HepG2 (cell line): ENCODE results near the gene MAN2C1. TPM values are rescaled to one million over a fixed set of nuclear protein-coding genes. Genes with fewer than 3 reads are reported as not detected.

Source experiments
- AHR ChIP-seq: IDR thresholded peaks from 2 replicates; pipeline ENCODE4 v1.6.1; 2018; ENCODE audit warnings: missing genetic modification reagents, missing compliant biosample characterization
- BRF2 ChIP-seq: sonication (generic); formaldehyde crosslinking; IDR thresholded peaks from 2 replicates; pipeline ENCODE4 v1.8.1; 2022; ENCODE audit warnings: mild to moderate bottlenecking, missing genetic modification reagents
- FOXP1 ChIP-seq, 2 experiments: fragments of 450-650 bp in 1 of 2; IDR thresholded peaks; 2 replicates each; pipeline ENCODE4 v1.6.1; 2017 to 2018; ENCODE audit warnings: antibody characterized with exemption in 1 of 2
- GTF3A ChIP-seq: sonication (generic); formaldehyde crosslinking; conservative IDR thresholded peaks from 2 replicates; pipeline ENCODE4 v1.4.0; 2020; ENCODE audit warnings: mild to moderate bottlenecking, missing genetic modification reagents
- HOXA5 ChIP-seq: sonication (generic); formaldehyde crosslinking; IDR thresholded peaks from 2 replicates; pipeline ENCODE4 v1.4.0; 2020; ENCODE audit warnings: missing genetic modification reagents
- ISL2 ChIP-seq: sonication (generic); formaldehyde crosslinking; IDR thresholded peaks from 2 replicates; pipeline ENCODE4 v1.5.0; 2020; ENCODE audit warnings: missing genetic modification reagents
- KLF9 ChIP-seq: IDR thresholded peaks from 2 replicates; pipeline ENCODE4 v1.6.1; 2016; ENCODE audit warnings: low read depth
- MBD4 ChIP-seq: IDR thresholded peaks from 2 replicates; pipeline ENCODE4 v1.6.1; 2012; ENCODE audit warnings: low read length, inconsistent platforms, borderline replicate concordance
- NFYC ChIP-seq: IDR thresholded peaks from 2 replicates; pipeline ENCODE4 v1.6.1; 2016; ENCODE audit warnings: missing genetic modification reagents, missing compliant biosample characterization
- RBM39 ChIP-seq: fragments of 200-400 bp; formaldehyde crosslinking; IDR thresholded peaks from one replicate; pipeline ENCODE4 v1.6.1; 2018; ENCODE audit warnings: antibody characterized with exemption, mild to moderate bottlenecking, low read depth, low read length; ENCODE audit not compliant: poor library complexity, severe bottlenecking
- REST ChIP-seq, 2 experiments: IDR thresholded peaks; 2 replicates each; pipeline ENCODE4 v1.6.1; 2011 to 2012; ENCODE audit warnings: low read length in 2 of 2, borderline replicate concordance in 1 of 2, low read depth in 1 of 2, mild to moderate bottlenecking in 1 of 2, moderate library complexity in 1 of 2
- SKI ChIP-seq: fragments of 450-650 bp; IDR thresholded peaks from one replicate; pipeline ENCODE4 v1.6.1; 2018; ENCODE audit warnings: mild to moderate bottlenecking; ENCODE audit not compliant: partially characterized antibody
- THRA ChIP-seq: sonication (generic); formaldehyde crosslinking; IDR thresholded peaks from 2 replicates; pipeline ENCODE4 v1.4.0; 2020; ENCODE audit warnings: missing genetic modification reagents, borderline replicate concordance
- ZBTB7A ChIP-seq: sonication (generic); formaldehyde crosslinking; IDR thresholded peaks from 2 replicates; pipeline ENCODE4 v1.8.0; 2022; ENCODE audit warnings: mild to moderate bottlenecking, missing genetic modification reagents
- ZKSCAN8 ChIP-seq: IDR thresholded peaks from 2 replicates; pipeline ENCODE4 v1.6.1; 2016; ENCODE audit warnings: borderline replicate concordance, missing genetic modification reagents, missing compliant biosample characterization
- ZNF10 ChIP-seq: sonication (generic); formaldehyde crosslinking; IDR thresholded peaks from 2 replicates; pipeline ENCODE4 v1.4.0; 2020; ENCODE audit warnings: mild to moderate bottlenecking, low read depth, missing genetic modification reagents, borderline replicate concordance
- ZNF276 ChIP-seq: sonication (generic); formaldehyde crosslinking; IDR thresholded peaks from 2 replicates; pipeline ENCODE4 v1.4.0; 2020; ENCODE audit warnings: mild to moderate bottlenecking, low read depth, missing genetic modification reagents
- ZNF513 ChIP-seq: sonication (generic); formaldehyde crosslinking; conservative IDR thresholded peaks from 2 replicates; pipeline ENCODE4 v1.5.0; 2020; ENCODE audit warnings: missing genetic modification reagents
- ZNF674 ChIP-seq: sonication (generic); formaldehyde crosslinking; IDR thresholded peaks from 2 replicates; pipeline ENCODE4 v1.5.0; 2020; ENCODE audit warnings: low read depth, mild to moderate bottlenecking, missing genetic modification reagents
- polyA plus RNA-seq, 8 experiments: library from polyadenylated mRNA; depleted of rRNA in 3 of 8; stranded (reverse) in 7 of 8; unstranded in 1 of 8; fragments of >200 nt; fragmentation: Illumina TruSeq in 4 of 8; extraction: Trizol in 4 of 8; gene quantifications; 2 replicates each; pipeline versions ENCODE4 v1.2.1 to v1.2.3, GENCODE V29; 2011 to 2016; ENCODE audit warnings: low read depth in 4 of 8, missing spikeins in 1 of 8, mixed read lengths in 1 of 8; ENCODE audit not compliant: insufficient read depth in 1 of 8
- total RNA-seq, 5 experiments: library from RNA; depleted of rRNA; stranded (reverse); fragments of >200 nt; fragmentation: Illumina TruSeq; extraction: Trizol; gene quantifications; 2 replicates each; pipeline ENCODE4 v1.2.3, GENCODE V29; 2016; ENCODE audit warnings: low read depth in 1 of 5

The MAN2C1 gene
- total and polyA plus RNA-seq, 2 of the 13 experiments (the other 11 are each of a cell fraction or from before 2014, with no cell fraction given), result 62.6 to 71.0 TPM

GRCh38 chr15:75367913-75368688 lies at the start of gene MAN2C1 (continued):
- TF ChIP-seq ZKSCAN8 (peak; percentile 67), FOXP1 (IDR thresholded peaks at IDR 0.05) (no peak), FOXP1 (CRISPR knock-in tag; IDR thresholded peaks at IDR 0.05) (peak; percentile 34), THRA (CRISPR knock-in tag) (peak; percentile 60; the same call in 1 of the 2 replicates), HOXA5 (CRISPR knock-in tag) (peak; percentile 33), SKI (peak; percentile 74), RBM39 (peak; percentile 95), AHR (CRISPR knock-in tag) (no peak; the same call in none of the 2 replicates), GTF3A (peak; percentile 65; the same call in 1 of the 2 replicates), ISL2 (CRISPR knock-in tag) (peak; percentile 72), ZNF10 (CRISPR knock-in tag) (no peak), REST (IDR thresholded peaks at IDR 0.05; ENCODE audit: borderline replicate concordance in 1 of 2, low read depth in 1 of 2, low read length in 2 of 2) (peak in 1 of 2 experiments; percentile 20; a peak in 1 of 4 replicates), KLF9 (CRISPR knock-in tag) (no peak; the same call in 1 of the 2 replicates), NFYC (CRISPR knock-in tag) (peak; percentile 53), MBD4 (no peak), ZNF276 (CRISPR knock-in tag) (peak; percentile 78; the same call in 1 of the 2 replicates), ZBTB7A (CRISPR knock-in tag) (no peak), BRF2 (CRISPR knock-in tag) (peak; percentile 75; the same call in 1 of the 2 replicates), ZNF674 (CRISPR knock-in tag) (no peak), ZNF513 (CRISPR knock-in tag) (no peak)
